HG02970 (cell line): ENCODE data around the gene SKIDA1.

Experiments
- ATAC-seq: cut with Tn5 transposase; IDR thresholded peaks from one replicate; pipeline ENCODE4 v1.9.1; 2021; ENCODE audit warnings: mild to moderate bottlenecking, moderate library complexity, moderate number of reproducible peaks; ENCODE audit not compliant: unreplicated experiment, low FRiP score

The SKIDA1 gene

GRCh38 chr10:21487416-21488180 lies 37.9 kb downstream of the SKIDA1 start:
- no peak for ATAC-seq

GRCh38 chr10:21482821-21483220 lies 42.7 kb downstream of the SKIDA1 start:
- ATAC-seq, result no peak

GRCh38 chr10:21481407-21481806 lies 44.1 kb downstream of the SKIDA1 start:
- ATAC-seq, result no peak

GRCh38 chr10:21479570-21480315 lies 45.7 kb downstream of the SKIDA1 start:
- ATAC-seq, result no peak

DNA sequence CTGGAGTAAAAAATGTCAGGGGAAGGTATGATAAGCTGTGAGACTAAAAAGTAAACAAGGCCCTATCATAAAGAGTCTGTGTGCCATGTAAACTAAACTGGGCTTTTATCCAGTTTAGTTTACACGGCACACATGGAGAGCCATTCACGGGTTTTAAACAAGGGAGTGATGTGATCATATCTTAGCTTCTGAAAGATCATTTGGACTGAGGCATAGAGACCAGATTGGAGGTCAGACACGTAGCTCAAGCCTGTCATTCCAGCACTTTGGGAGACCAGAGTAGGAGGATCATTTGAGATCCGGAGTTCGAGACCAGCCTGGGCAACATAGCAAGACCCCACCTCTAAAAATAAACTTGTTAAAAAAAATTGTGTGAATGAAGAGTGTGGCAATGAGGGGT lies 50.1 kb downstream of the SKIDA1 start:
- no peak for ATAC-seq

- no peak for ATAC-seq
These were observed 51.9 kb downstream of the SKIDA1 start for GRCh38 chr10:21473541-21473940.

GRCh38 chr10:21473135-21473534 lies 52.3 kb downstream of the SKIDA1 start:
- ATAC-seq, result no peak

DNA sequence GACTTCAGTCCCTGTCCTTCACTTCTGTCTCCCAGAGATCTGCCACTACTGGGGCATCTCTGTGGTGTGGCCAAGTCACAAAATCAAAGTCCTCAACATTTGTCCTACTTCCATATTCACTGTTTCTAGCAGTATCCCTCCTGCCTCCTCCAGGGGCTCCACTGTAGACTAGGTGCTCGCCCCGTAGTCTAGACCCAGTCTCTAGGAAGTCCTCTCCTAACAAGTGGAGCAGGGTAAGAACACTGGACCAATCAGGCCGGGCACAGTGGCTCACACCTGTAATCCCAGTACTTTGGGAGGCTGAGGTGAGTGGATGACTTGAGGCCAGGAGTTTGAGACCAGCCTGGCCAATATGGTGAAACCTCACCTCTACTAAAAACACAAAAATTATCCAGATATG lies 57.4 kb downstream of the SKIDA1 start:
- no peak for ATAC-seq

- no peak for ATAC-seq
These were observed 57.8 kb downstream of the SKIDA1 start for GRCh38 chr10:21467633-21468032.

- ATAC-seq, result no peak
These were observed 61.3 kb downstream of the SKIDA1 start for GRCh38 chr10:21464134-21464533.
